ENCODE data around the gene NAALADL2.

Gene NAALADL2

DNA sequence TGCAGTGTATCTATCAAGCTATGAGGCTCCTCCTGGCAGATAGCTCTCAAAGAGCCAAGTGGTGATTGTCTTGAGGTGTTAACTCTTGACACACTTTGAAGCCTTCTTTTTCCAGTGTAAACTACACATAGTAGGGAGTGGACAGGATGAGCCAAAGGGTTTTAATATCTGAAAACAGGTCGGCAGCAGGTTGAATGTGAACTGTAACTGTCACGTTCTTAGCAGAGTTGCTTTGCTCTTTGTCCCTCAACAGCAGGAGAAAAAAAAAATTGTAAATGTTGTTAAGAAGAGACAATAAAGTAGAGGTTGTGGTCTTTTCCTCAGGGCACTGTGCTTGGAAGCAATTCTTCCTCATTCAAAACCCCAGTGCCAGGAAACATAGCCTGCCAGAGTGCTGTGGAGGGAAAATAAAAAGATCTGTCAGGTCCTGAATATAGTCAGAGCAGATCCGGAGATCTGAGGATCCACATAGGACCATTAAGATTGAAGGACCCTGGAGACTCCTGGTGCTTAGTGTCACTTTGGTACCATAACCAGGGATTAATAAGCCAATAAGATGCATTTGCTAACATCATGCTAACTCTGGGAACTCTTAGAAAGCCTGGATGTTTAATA, 229.7 kb downstream of the NAALADL2 start:
- Histone ChIP-seq H3K4me3 (ENCODE audit: insufficient read depth, low read length, poor library complexity, severe bottlenecking) (no peak overlapping the region), H3K9me3 (ENCODE audit: insufficient read depth, low read length) (no peaks in the 10 kb centered on the region), H3K36me3 (ENCODE audit: low read length) (no peaks in the 10 kb centered on the region), H3K27me3 (ENCODE audit: low read length) (no peaks in the 10 kb centered on the region), H3K79me2 (ENCODE audit: insufficient read depth, low read length) (no peaks in the 10 kb centered on the region), H3K27ac (ENCODE audit: low read depth, low read length) (no peak overlapping the region), H3K9me2 (replicated peaks; ENCODE audit: insufficient read depth, low read length) (no peaks in the 10 kb centered on the region; the same call in 1 of the 2 replicates), H3F3A (ENCODE audit: insufficient read depth) (no peaks in the 10 kb centered on the region), H3K4me2 (ENCODE audit: low read depth, low read length, poor library complexity, severe bottlenecking) (no peak overlapping the region), H2AFZ (ENCODE audit: low read depth, low read length, severe bottlenecking) (no peak overlapping the region), H4K20me1 (ENCODE audit: low read depth, low read length) (no peaks in the 10 kb centered on the region), H3K9ac (ENCODE audit: low read length) (no peak overlapping the region)
- TF ChIP-seq, protein P1, sequence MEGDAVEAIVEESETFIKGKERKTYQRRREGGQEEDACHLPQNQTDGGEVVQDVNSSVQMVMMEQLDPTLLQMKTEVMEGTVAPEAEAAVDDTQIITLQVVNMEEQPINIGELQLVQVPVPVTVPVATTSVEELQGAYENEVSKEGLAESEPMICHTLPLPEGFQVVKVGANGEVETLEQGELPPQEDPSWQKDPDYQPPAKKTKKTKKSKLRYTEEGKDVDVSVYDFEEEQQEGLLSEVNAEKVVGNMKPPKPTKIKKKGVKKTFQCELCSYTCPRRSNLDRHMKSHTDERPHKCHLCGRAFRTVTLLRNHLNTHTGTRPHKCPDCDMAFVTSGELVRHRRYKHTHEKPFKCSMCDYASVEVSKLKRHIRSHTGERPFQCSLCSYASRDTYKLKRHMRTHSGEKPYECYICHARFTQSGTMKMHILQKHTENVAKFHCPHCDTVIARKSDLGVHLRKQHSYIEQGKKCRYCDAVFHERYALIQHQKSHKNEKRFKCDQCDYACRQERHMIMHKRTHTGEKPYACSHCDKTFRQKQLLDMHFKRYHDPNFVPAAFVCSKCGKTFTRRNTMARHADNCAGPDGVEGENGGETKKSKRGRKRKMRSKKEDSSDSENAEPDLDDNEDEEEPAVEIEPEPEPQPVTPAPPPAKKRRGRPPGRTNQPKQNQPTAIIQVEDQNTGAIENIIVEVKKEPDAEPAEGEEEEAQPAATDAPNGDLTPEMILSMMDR (IDR thresholded peaks at IDR 0.05; ENCODE audit: insufficient read depth, low read length, poor library complexity, severe bottlenecking) = no peak
- no peak for TF ChIP-seq EZH2phosphoT487 (conservative IDR thresholded peaks at IDR 0.05; ENCODE audit: low read length)

- H3K9ac ChIP-seq (ENCODE audit: low read length) = no peak overlapping the region
- no peak overlapping the region for H3K4me2 ChIP-seq (ENCODE audit: low read depth, low read length, poor library complexity, severe bottlenecking)
- H2AFZ ChIP-seq (ENCODE audit: low read depth, low read length, severe bottlenecking) = no peak overlapping the region
- no peak overlapping the region for H3K27ac ChIP-seq (ENCODE audit: low read depth, low read length)
- H3K36me3 ChIP-seq (ENCODE audit: low read length) = no peaks in the 10 kb centered on the region
- H3F3A ChIP-seq (ENCODE audit: insufficient read depth) = no peaks in the 10 kb centered on the region
- H3K9me2 ChIP-seq (replicated peaks; ENCODE audit: insufficient read depth, low read length) = no peaks in the 10 kb centered on the region; the same call in 1 of the 2 replicates
- no peaks in the 10 kb centered on the region for H4K20me1 ChIP-seq (ENCODE audit: low read depth, low read length)
- no peaks in the 10 kb centered on the region for H3K9me3 ChIP-seq (ENCODE audit: insufficient read depth, low read length)
- no peaks in the 10 kb centered on the region for H3K27me3 ChIP-seq (ENCODE audit: low read length)
- H3K79me2 ChIP-seq (ENCODE audit: insufficient read depth, low read length) = no peaks in the 10 kb centered on the region
- H3K4me3 ChIP-seq (ENCODE audit: insufficient read depth, low read length, poor library complexity, severe bottlenecking) = no peak overlapping the region
- TF ChIP-seq, protein P1 (IDR thresholded peaks at IDR 0.05; ENCODE audit: insufficient read depth, low read length, poor library complexity, severe bottlenecking) = no peak
- TF ChIP-seq EZH2phosphoT487 (conservative IDR thresholded peaks at IDR 0.05; ENCODE audit: low read length) = no peak
These were observed 232.4 kb downstream of the NAALADL2 start for GRCh38 chr3:175091426-175092114.

GRCh38 chr3:175093748-175094147, 234.6 kb downstream of the NAALADL2 start:
- no peaks in the 10 kb centered on the region for H4K20me1 ChIP-seq (ENCODE audit: low read depth, low read length)
- TF ChIP-seq, protein P1 (IDR thresholded peaks at IDR 0.05; ENCODE audit: insufficient read depth, low read length, poor library complexity, severe bottlenecking) = no peak
- TF ChIP-seq EZH2phosphoT487 (conservative IDR thresholded peaks at IDR 0.05; ENCODE audit: low read length) = no peak
- no peak overlapping the region for H3K27ac ChIP-seq (ENCODE audit: low read depth, low read length)
- H3K9me3 ChIP-seq (ENCODE audit: insufficient read depth, low read length) = no peaks in the 10 kb centered on the region
- no peaks in the 10 kb centered on the region for H3F3A ChIP-seq (ENCODE audit: insufficient read depth)
- H3K27me3 ChIP-seq (ENCODE audit: low read length) = no peaks in the 10 kb centered on the region
- no peaks in the 10 kb centered on the region for H3K36me3 ChIP-seq (ENCODE audit: low read length)
- H3K9me2 ChIP-seq (replicated peaks; ENCODE audit: insufficient read depth, low read length) = no peaks in the 10 kb centered on the region; the same call in 1 of the 2 replicates
- no peaks in the 10 kb centered on the region for H3K79me2 ChIP-seq (ENCODE audit: insufficient read depth, low read length)
- H3K4me2 ChIP-seq (ENCODE audit: low read depth, low read length, poor library complexity, severe bottlenecking) = no peak overlapping the region
- H3K9ac ChIP-seq (ENCODE audit: low read length) = no peak overlapping the region
- H3K4me3 ChIP-seq (ENCODE audit: insufficient read depth, low read length, poor library complexity, severe bottlenecking) = no peak overlapping the region
- H2AFZ ChIP-seq (ENCODE audit: low read depth, low read length, severe bottlenecking) = no peak overlapping the region
